Smooth muscle cell of the brain vasculature (primary cell): Measurements from ENCODE around the gene TAT.
"Not testable (repeated sequence)": the region's sequence is repeated elsewhere in the genome, so short reads cannot be mapped to it uniquely, and the experiment has no call there.

Source experiments
- DNase-seq: peaks from one replicate; pipeline ENCODE4 v3.0.0-alpha.2; 2012; ENCODE audit warnings: low read depth, low spot score

The TAT gene

GRCh38 chr16:71584543-71585317 lies 7.8 kb upstream of the TAT start:
- DNase-seq: no peak

GRCh38 chr16:71582553-71582848 lies 5.6 kb upstream of the TAT start:
- DNase-seq: not testable (repeated sequence)

GRCh38 chr16:71574702-71575101 lies 2.2 kb downstream of the TAT start:
- no peak for DNase-seq

- DNase-seq: no peak
Observed at GRCh38 chr16:71573387-71574094, 3.4 kb downstream of the TAT start.

- no peak for DNase-seq
Observed at GRCh38 chr16:71572497-71573116, 4.3 kb downstream of the TAT start.

- no peak for DNase-seq
Observed at GRCh38 chr16:71570144-71570543, 6.7 kb downstream of the TAT start.

- DNase-seq: no peak
Observed at GRCh38 chr16:71569621-71570020, 7.3 kb downstream of the TAT start.

- DNase-seq: no peak
Observed at GRCh38 chr16:71568551-71568950, 8.3 kb downstream of the TAT start.

- no peak for DNase-seq
Observed at GRCh38 chr16:71567931-71568330, 9.0 kb downstream of the TAT start.

GRCh38 chr16:71565812-71566700 lies 10.8 kb downstream of the TAT start:
- no peak for DNase-seq

GRCh38 chr16:71564335-71564967 lies 12.4 kb downstream of the TAT start:
- DNase-seq: no peak

- DNase-seq: no peak
Observed at GRCh38 chr16:71562552-71562951, 14.3 kb downstream of the TAT start.

GRCh38 chr16:71561886-71562285 lies 15.0 kb downstream of the TAT start:
- DNase-seq: not testable (repeated sequence)

- no peak for DNase-seq
Observed at GRCh38 chr16:71559855-71560254, 17.0 kb downstream of the TAT start.

GRCh38 chr16:71557954-71558582 lies 18.8 kb downstream of the TAT start:
- DNase-seq: no peak

- DNase-seq: no peak
Observed at GRCh38 chr16:71557299-71557698, 19.6 kb downstream of the TAT start.

- DNase-seq: no peak
Observed at GRCh38 chr16:71555230-71555891, 21.5 kb downstream of the TAT start.

- DNase-seq: no peak
Observed at GRCh38 chr16:71552698-71553503, 24.0 kb downstream of the TAT start.

- DNase-seq: no peak
Observed at GRCh38 chr16:71547168-71547567, 29.7 kb downstream of the TAT start.

- no peak for DNase-seq
Observed at GRCh38 chr16:71542377-71542776, 34.5 kb downstream of the TAT start.
